ENCODE measurements around the gene GZMA. TPM values are rescaled to one million over a fixed set of nuclear protein-coding genes. Genes with fewer than 3 reads are reported as not detected.

GZMA gene
- total RNA-seq, 2 experiments from 2014 or later, result not detected

GRCh38 chr5:55063220-55063863, 39.1 kb upstream of the GZMA start:
- Histone ChIP-seq H3K36me3 (ENCODE audit: insufficient read depth, low read length) (no peaks in the 10 kb centered on the region), H3K9me3 (ENCODE audit: low read length) (no peaks in the 10 kb centered on the region), H3K79me2 (ENCODE audit: insufficient read depth, low read depth, low read length) (no peaks in the 10 kb centered on the region), H3K9me2 (ENCODE audit: insufficient read depth, low read length) (no peaks in the 10 kb centered on the region; the same call in 1 of the 2 replicates), H3K4me2 (ENCODE audit: low read length) (no peak overlapping the region), H2AFZ (ENCODE audit: low read length) (no peak overlapping the region), H3K4me3 (ENCODE audit: low read depth, low read length, poor library complexity, severe bottlenecking) (no peak overlapping the region), H3K27ac (ENCODE audit: low read depth, low read length, poor library complexity, severe bottlenecking) (no peak overlapping the region), H3K4me1 (ENCODE audit: insufficient read depth, low read length, poor library complexity, severe bottlenecking) (no peaks in the 10 kb centered on the region), H4K20me1 (ENCODE audit: insufficient read depth, low read length) (no peaks in the 10 kb centered on the region)
- TF ChIP-seq CTCF (conservative IDR thresholded peaks at IDR 0.05; ENCODE audit: low read length) (no peak), EZH2phosphoT487 (IDR thresholded peaks at IDR 0.05; ENCODE audit: borderline replicate concordance, low read depth, low read length) (no peak)
- no peak for DNase-seq (ENCODE audit: low spot score)
- BruUV-seq (replicated peaks), result no TSS peak
- ChIA-PET CTCF (ENCODE audit: unreplicated experiment) (no interaction called here), POLR2A (no interaction called here)
- intact Hi-C loops (cut with micrococcal nuclease; ENCODE audit: unreplicated experiment), result no loop called here

- no TSS peak for BruUV-seq (replicated peaks)
- no peak overlapping the region for H3K4me2 ChIP-seq (ENCODE audit: low read length)
- intact Hi-C loops (cut with micrococcal nuclease; ENCODE audit: unreplicated experiment), result no loop called here
- H3K9me2 ChIP-seq (ENCODE audit: insufficient read depth, low read length), result no peaks in the 10 kb centered on the region; the same call in 1 of the 2 replicates
- no peaks in the 10 kb centered on the region for H3K9me3 ChIP-seq (ENCODE audit: low read length)
- DNase-seq (ENCODE audit: low spot score), result no peak
- no peaks in the 10 kb centered on the region for H4K20me1 ChIP-seq (ENCODE audit: insufficient read depth, low read length)
- ChIA-PET CTCF (ENCODE audit: unreplicated experiment) (no interaction called here), POLR2A (no interaction called here)
- H2AFZ ChIP-seq (ENCODE audit: low read length), result no peak overlapping the region
- no peaks in the 10 kb centered on the region for H3K4me1 ChIP-seq (ENCODE audit: insufficient read depth, low read length, poor library complexity, severe bottlenecking)
- no peaks in the 10 kb centered on the region for H3K79me2 ChIP-seq (ENCODE audit: insufficient read depth, low read depth, low read length)
- H3K36me3 ChIP-seq (ENCODE audit: insufficient read depth, low read length), result no peaks in the 10 kb centered on the region
- H3K4me3 ChIP-seq (ENCODE audit: low read depth, low read length, poor library complexity, severe bottlenecking), result no peak overlapping the region
- TF ChIP-seq EZH2phosphoT487 (IDR thresholded peaks at IDR 0.05; ENCODE audit: borderline replicate concordance, low read depth, low read length), result no peak
- TF ChIP-seq CTCF (conservative IDR thresholded peaks at IDR 0.05; ENCODE audit: low read length), result no peak
- H3K27ac ChIP-seq (ENCODE audit: low read depth, low read length, poor library complexity, severe bottlenecking), result no peak overlapping the region
These were observed 38.5 kb upstream of the GZMA start for GRCh38 chr5:55063899-55064298.

GRCh38 chr5:55064523-55064922, 37.9 kb upstream of the GZMA start:
- no peaks in the 10 kb centered on the region for H4K20me1 ChIP-seq (ENCODE audit: insufficient read depth, low read length)
- DNase-seq (ENCODE audit: low spot score), result no peak
- no peak for TF ChIP-seq EZH2phosphoT487 (IDR thresholded peaks at IDR 0.05; ENCODE audit: borderline replicate concordance, low read depth, low read length)
- TF ChIP-seq CTCF (conservative IDR thresholded peaks at IDR 0.05; ENCODE audit: low read length), result no peak
- no peaks in the 10 kb centered on the region for H3K36me3 ChIP-seq (ENCODE audit: insufficient read depth, low read length)
- ChIA-PET POLR2A (interaction anchor here (1.3 kb wide), 1 partner anchor 11 kb away, joined by 3 read pairs; no protein-coding TSS in a partner anchor), CTCF (ENCODE audit: unreplicated experiment) (no interaction called here)
- no peaks in the 10 kb centered on the region; the same call in 1 of the 2 replicates for H3K9me2 ChIP-seq (ENCODE audit: insufficient read depth, low read length)
- H3K9me3 ChIP-seq (ENCODE audit: low read length), result no peaks in the 10 kb centered on the region
- H3K4me1 ChIP-seq (ENCODE audit: insufficient read depth, low read length, poor library complexity, severe bottlenecking), result no peaks in the 10 kb centered on the region
- H3K4me2 ChIP-seq (ENCODE audit: low read length), result no peak overlapping the region
- H2AFZ ChIP-seq (ENCODE audit: low read length), result no peak overlapping the region
- no peaks in the 10 kb centered on the region for H3K79me2 ChIP-seq (ENCODE audit: insufficient read depth, low read depth, low read length)
- BruUV-seq (replicated peaks), result no TSS peak
- no peak overlapping the region for H3K27ac ChIP-seq (ENCODE audit: low read depth, low read length, poor library complexity, severe bottlenecking)
- intact Hi-C loops (cut with micrococcal nuclease; ENCODE audit: unreplicated experiment), result no loop called here
- H3K4me3 ChIP-seq (ENCODE audit: low read depth, low read length, poor library complexity, severe bottlenecking), result no peak overlapping the region

Measured in OCI-LY7 (cell line).